HG03039 (cell line): ENCODE results near the gene SLC35A4.

Experiments used
- ATAC-seq: cut with Tn5 transposase; IDR thresholded peaks from one replicate; pipeline ENCODE4 v1.9.1; 2021; ENCODE audit warnings: mild to moderate bottlenecking, moderate library complexity; ENCODE audit not compliant: unreplicated experiment

SLC35A4 gene

GRCh38 chr5:140564196-140565023, at the start of gene SLC35A4, which contains the start of gene APBB3:
Gene SLC35A4 (plus strand): TSS chr5:140564828. CDS start chr5:140567170, 2,342 bp downstream.
Gene APBB3 (minus strand): TSS chr5:140564598. CDS start chr5:140564245, 353 bp downstream.
- ATAC-seq: peak; percentile 83

GRCh38 chr5:140524003-140524402, 40.6 kb upstream of the SLC35A4 start:
- ATAC-seq: no peak

GRCh38 chr5:140540227-140540626, 24.4 kb upstream of the SLC35A4 start:
- no peak for ATAC-seq

- ATAC-seq: no peak
Observed at GRCh38 chr5:140542972-140543371, 21.7 kb upstream of the SLC35A4 start.

GRCh38 chr5:140544986-140545385, 19.6 kb upstream of the SLC35A4 start:
- ATAC-seq: no peak

- ATAC-seq: no peak
Observed at GRCh38 chr5:140545606-140546005, 19.0 kb upstream of the SLC35A4 start.

GRCh38 chr5:140546851-140547507, 17.6 kb upstream of the SLC35A4 start:
- no peak for ATAC-seq

GRCh38 chr5:140547508-140548299, 16.9 kb upstream of the SLC35A4 start, which contains the start of gene EIF4EBP3:
Gene EIF4EBP3 (plus strand): TSS chr5:140547662. CDS start chr5:140547738, 76 bp downstream.
- peak; percentile 96 for ATAC-seq

GRCh38 chr5:140548300-140548688, 16.3 kb upstream of the SLC35A4 start:
- no peak for ATAC-seq

- no peak for ATAC-seq
Observed at GRCh38 chr5:140548791-140549190, 15.8 kb upstream of the SLC35A4 start.

- ATAC-seq: no peak
Observed at GRCh38 chr5:140549237-140550144, 15.1 kb upstream of the SLC35A4 start.

GRCh38 chr5:140550147-140551079, 14.2 kb upstream of the SLC35A4 start:
- ATAC-seq: no peak

GRCh38 chr5:140551872-140552271, 12.8 kb upstream of the SLC35A4 start:
- no peak for ATAC-seq

- no peak for ATAC-seq
Observed at GRCh38 chr5:140553657-140554056, 11.0 kb upstream of the SLC35A4 start.

GRCh38 chr5:140554454-140554853, 10.2 kb upstream of the SLC35A4 start:
- ATAC-seq: no peak

- no peak for ATAC-seq
Observed at GRCh38 chr5:140555747-140556312, 8.8 kb upstream of the SLC35A4 start.

GRCh38 chr5:140556438-140556837, 8.2 kb upstream of the SLC35A4 start:
- ATAC-seq: no peak

GRCh38 chr5:140557136-140557805, 7.4 kb upstream of the SLC35A4 start, which contains the start of gene SRA1:
Gene SRA1 (minus strand): TSS chr5:140557473. CDS start chr5:140557452, 21 bp downstream.
- ATAC-seq: peak; percentile 93
